Endodermal cell (in vitro differentiated cells): ENCODE data around the gene ATP8B4. TPM values are rescaled to one million over a fixed set of nuclear protein-coding genes. Genes with fewer than 3 reads are reported as not detected.

ENCODE experiments used
- DNase-seq: peaks from one replicate; pipeline ENCODE4 v3.0.0-alpha.2; 2017
- H3K27ac ChIP-seq: 2 replicates; pipeline ENCODE4 v1.5.1; 2013; ENCODE audit warnings: mild to moderate bottlenecking, low read depth, low read length, moderate library complexity
- H3K27me3 ChIP-seq: 2 replicates; pipeline ENCODE4 v1.6.1; 2013; ENCODE audit warnings: mild to moderate bottlenecking, low read length, moderate library complexity; ENCODE audit not compliant: insufficient read depth, control insufficient read depth, poor library complexity, severe bottlenecking
- H3K36me3 ChIP-seq: 2 replicates; pipeline ENCODE4 v1.7.0; 2013; ENCODE audit warnings: mild to moderate bottlenecking, low read length, moderate library complexity; ENCODE audit not compliant: control insufficient read depth, insufficient read depth
- H3K4me1 ChIP-seq: one replicate; pipeline ENCODE4 v1.7.0; 2013; ENCODE audit warnings: low read length; ENCODE audit not compliant: control insufficient read depth, insufficient read depth
- H3K4me3 ChIP-seq: 2 replicates; pipeline ENCODE4 v1.5.1; 2013; ENCODE audit warnings: mild to moderate bottlenecking, low read length, moderate library complexity
- H3K9ac ChIP-seq: 2 replicates; pipeline ENCODE4 v1.6.1; 2013; ENCODE audit warnings: mild to moderate bottlenecking, low read length, moderate library complexity; ENCODE audit not compliant: poor library complexity, severe bottlenecking; ENCODE audit errors: extremely low read depth
- H3K9me3 ChIP-seq: 2 replicates; pipeline ENCODE4 v1.6.1; 2013; ENCODE audit warnings: mild to moderate bottlenecking, low read length, moderate library complexity; ENCODE audit not compliant: control insufficient read depth
- H3K27ac Mint-ChIP-seq: 2 replicates; pipeline ENCODE4 v1.8.0; 2020; ENCODE audit warnings: mixed read lengths
- H3K27me3 Mint-ChIP-seq: 2 replicates; pipeline ENCODE4 v1.8.0; 2021; ENCODE audit warnings: mild to moderate bottlenecking, mixed read lengths; ENCODE audit not compliant: insufficient read depth
- H3K36me3 Mint-ChIP-seq: 2 replicates; pipeline ENCODE4 v1.8.0; 2020; ENCODE audit warnings: low read depth, mixed read lengths
- H3K4me1 Mint-ChIP-seq: 2 replicates; pipeline ENCODE4 v1.8.0; 2020; ENCODE audit warnings: mixed read lengths
- H3K4me3 Mint-ChIP-seq: 2 replicates; pipeline ENCODE4 v1.8.0; 2020; ENCODE audit warnings: mild to moderate bottlenecking, moderate library complexity, mixed read lengths
- H3K9me3 Mint-ChIP-seq: 2 replicates; pipeline ENCODE4 v1.8.0; 2020; ENCODE audit warnings: mild to moderate bottlenecking, mixed read lengths
- WGBS, 2 experiments: methylation state at CpG; one replicate each; pipeline versions ENCODE4 v1.1.5 to v1.1.7; 2013; ENCODE audit warnings: missing lambda C conversion rate in 2 of 2, mixed read lengths in 1 of 2; ENCODE audit not compliant: insufficient coverage in 1 of 2, insufficient read length in 1 of 2; 5-methylcytosine and 5-hydroxymethylcytosine counted together
- total RNA-seq, 2 donors: library from RNA; stranded (reverse); fragmentation: NEBNext Ultra II Directional in 1 of 2; extraction: Animal tissue kit (Norgen Biotek cat#: 25700) in 1 of 2; gene quantifications; 2 replicates in 1 of 2; 3 replicates in 1 of 2; pipeline ENCODE4 v1.2.1, GENCODE V29; 2021
- TF ChIP-seq, protein P1 (sequence below): fragments of 200-600 bp; sonication (generic); conservative IDR thresholded peaks from 2 replicates; pipeline ENCODE4 v1.5.0; 2021; ENCODE audit warnings: antibody characterized with exemption, mild to moderate bottlenecking

ATP8B4 gene
- total RNA-seq, 2 donors from 2014 or later, result 0.64 to 0.95 TPM

DNA sequence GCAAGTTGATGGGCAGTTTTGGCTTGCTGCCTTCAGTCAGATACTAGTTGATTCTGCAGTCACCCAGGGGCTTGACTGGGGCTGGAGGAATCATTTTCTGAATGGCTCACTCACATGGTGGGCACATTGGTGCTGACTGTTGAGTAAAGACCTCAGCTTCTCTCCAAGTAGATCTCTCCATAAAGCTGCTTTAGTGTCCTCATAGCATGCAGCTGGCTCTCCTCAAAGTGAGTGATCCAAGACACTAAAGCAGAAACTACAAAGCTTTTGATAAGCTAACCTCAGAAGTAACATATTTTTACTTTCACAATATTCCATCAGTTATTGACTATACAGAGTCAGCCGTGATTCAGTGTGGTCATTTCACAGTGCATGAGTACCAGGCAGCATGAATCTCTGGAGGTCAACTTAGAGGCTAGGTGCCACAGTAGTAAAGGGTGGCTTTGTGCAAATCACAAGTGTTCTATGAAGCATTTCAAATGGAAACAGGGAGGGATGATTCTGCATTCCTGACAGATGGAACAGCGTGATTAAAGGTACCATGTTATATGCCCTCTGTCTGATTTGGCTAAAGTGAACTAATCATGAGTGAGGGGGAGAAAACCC, 24.3 kb upstream of the ATP8B4 start:
- Histone ChIP-seq H3K4me3 (no peak overlapping the region), H3K27ac (no peak overlapping the region), H3K9me3 (peaks cover 9% of the 10 kb centered on the region), H3K4me1 (no peaks in the 10 kb centered on the region), H3K36me3 (no peaks in the 10 kb centered on the region), H3K27me3 (no peaks in the 10 kb centered on the region), H3K9ac (no peak overlapping the region)
- H3K27ac Mint-ChIP-seq, result no peak overlapping the region
- H3K4me3 Mint-ChIP-seq, result no peak overlapping the region
- TF ChIP-seq, protein P1, sequence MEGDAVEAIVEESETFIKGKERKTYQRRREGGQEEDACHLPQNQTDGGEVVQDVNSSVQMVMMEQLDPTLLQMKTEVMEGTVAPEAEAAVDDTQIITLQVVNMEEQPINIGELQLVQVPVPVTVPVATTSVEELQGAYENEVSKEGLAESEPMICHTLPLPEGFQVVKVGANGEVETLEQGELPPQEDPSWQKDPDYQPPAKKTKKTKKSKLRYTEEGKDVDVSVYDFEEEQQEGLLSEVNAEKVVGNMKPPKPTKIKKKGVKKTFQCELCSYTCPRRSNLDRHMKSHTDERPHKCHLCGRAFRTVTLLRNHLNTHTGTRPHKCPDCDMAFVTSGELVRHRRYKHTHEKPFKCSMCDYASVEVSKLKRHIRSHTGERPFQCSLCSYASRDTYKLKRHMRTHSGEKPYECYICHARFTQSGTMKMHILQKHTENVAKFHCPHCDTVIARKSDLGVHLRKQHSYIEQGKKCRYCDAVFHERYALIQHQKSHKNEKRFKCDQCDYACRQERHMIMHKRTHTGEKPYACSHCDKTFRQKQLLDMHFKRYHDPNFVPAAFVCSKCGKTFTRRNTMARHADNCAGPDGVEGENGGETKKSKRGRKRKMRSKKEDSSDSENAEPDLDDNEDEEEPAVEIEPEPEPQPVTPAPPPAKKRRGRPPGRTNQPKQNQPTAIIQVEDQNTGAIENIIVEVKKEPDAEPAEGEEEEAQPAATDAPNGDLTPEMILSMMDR, result no peak
- H3K4me1 Mint-ChIP-seq, result no peaks in the 10 kb centered on the region
- no peak for DNase-seq
- H3K27me3 Mint-ChIP-seq, result no peaks in the 10 kb centered on the region
- H3K9me3 Mint-ChIP-seq, result peaks cover 4% of the 10 kb centered on the region
- WGBS, 2 experiments, result 94% methylated on average over 2 of the region's 2 CpGs
- no peaks in the 10 kb centered on the region for H3K36me3 Mint-ChIP-seq

DNA sequence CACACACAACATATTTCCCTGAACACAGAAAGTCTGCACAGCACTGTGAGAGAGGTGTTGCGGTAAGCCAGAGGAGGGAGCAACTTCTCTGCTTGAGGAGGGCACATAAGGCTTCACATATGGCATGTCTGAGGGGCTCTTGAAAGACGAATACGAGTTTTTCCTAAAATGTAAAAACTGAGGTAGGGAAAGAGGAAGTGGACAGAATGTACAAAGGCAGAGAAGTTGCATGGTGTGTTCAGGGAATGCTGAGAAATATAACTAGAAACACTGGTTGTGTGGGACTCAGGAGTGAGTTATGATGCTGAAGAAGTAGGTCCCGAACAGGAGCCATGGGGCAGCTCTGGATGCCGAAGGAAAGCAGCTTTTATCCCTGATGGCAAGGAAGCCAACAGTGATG, 22.8 kb upstream of the ATP8B4 start:
- H3K27me3 ChIP-seq, result no peaks in the 10 kb centered on the region
- 80 to 89% methylated on average over 3 to 5 of the region's 5 CpGs for WGBS, 2 experiments

DNA sequence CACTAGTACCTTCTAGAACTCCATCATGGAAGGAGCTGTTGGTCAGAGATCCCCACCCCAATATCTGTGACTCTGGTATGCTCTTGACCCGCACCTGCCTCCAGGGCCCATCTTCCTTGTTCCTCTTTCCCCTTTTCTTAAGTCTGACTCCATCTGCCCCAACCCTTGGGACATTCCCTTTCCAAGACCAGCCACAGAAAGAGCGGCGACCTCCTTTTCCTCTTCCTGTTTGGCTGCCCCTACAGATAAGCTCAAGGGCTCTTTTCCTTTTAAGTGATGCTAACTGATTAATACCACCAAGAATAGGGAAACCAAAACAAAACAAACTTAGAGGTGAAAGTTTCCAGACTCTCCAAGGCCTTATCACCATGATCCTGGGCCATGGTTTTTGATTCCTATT, 21.9 kb upstream of the ATP8B4 start:
- Mint-ChIP-seq H3K27me3 (peaks cover 4% of the 10 kb centered on the region), H3K9me3 (peaks cover 4% of the 10 kb centered on the region), H3K4me1 (no peaks in the 10 kb centered on the region), H3K4me3 (no peak overlapping the region), H3K27ac (no peak overlapping the region), H3K36me3 (no peaks in the 10 kb centered on the region)
- DNase-seq, result no peak
- 95 to 100% methylated on average over 2 to 3 of the region's 3 CpGs for WGBS, 2 experiments
- no peaks in the 10 kb centered on the region for H3K4me1 ChIP-seq
- peaks cover 9% of the 10 kb centered on the region for H3K9me3 ChIP-seq
- H3K4me3 ChIP-seq, result no peak overlapping the region
- TF ChIP-seq, protein P1, result no peak
- no peak overlapping the region for H3K27ac ChIP-seq
- no peaks in the 10 kb centered on the region for H3K36me3 ChIP-seq
- H3K9ac ChIP-seq, result no peak overlapping the region
- H3K27me3 ChIP-seq, result no peaks in the 10 kb centered on the region

More for the DNA sequence above, 22.8 kb upstream of the ATP8B4 start:
- Histone ChIP-seq H3K4me3 (no peak overlapping the region), H3K36me3 (no peaks in the 10 kb centered on the region), H3K9ac (no peak overlapping the region), H3K27ac (no peak overlapping the region), H3K9me3 (peaks cover 9% of the 10 kb centered on the region), H3K4me1 (no peaks in the 10 kb centered on the region)
- TF ChIP-seq, protein P1, result no peak
- Mint-ChIP-seq H3K27ac (no peak overlapping the region), H3K27me3 (peaks cover 4% of the 10 kb centered on the region), H3K4me3 (no peak overlapping the region), H3K36me3 (no peaks in the 10 kb centered on the region), H3K9me3 (peaks cover 4% of the 10 kb centered on the region), H3K4me1 (no peaks in the 10 kb centered on the region)
- no peak for DNase-seq
